Lung (tissue), 12 donors: Measurements from ENCODE around the gene STRIT1. TPM values are rescaled to one million over a fixed set of nuclear protein-coding genes. Genes with fewer than 3 reads are reported as not detected.

Experiments used
- ATAC-seq: fragments of 200-7000 bp; cut with Tn5 transposase; one replicate; pipeline ENCODE4 v1.9.1; 2020; ENCODE audit warnings: moderate number of reproducible peaks; ENCODE audit not compliant: insufficient read depth, low FRiP score
- DNase-seq, 3 donors: peaks; one replicate each; pipeline ENCODE4 v3.0.0-alpha.2; 2013 to 2017
- H3K27ac ChIP-seq, 2 donors: one replicate each; pipeline ENCODE4 v1.5.1; 2013; ENCODE audit warnings: mild to moderate bottlenecking in 2 of 2, moderate library complexity in 2 of 2, control low read depth in 1 of 2, inconsistent platforms in 1 of 2, low read depth in 1 of 2, low read length in 1 of 2
- H3K27me3 ChIP-seq, 3 donors: one replicate each; pipeline ENCODE4 v1.5.1; 2013; ENCODE audit warnings: low read length in 2 of 3; ENCODE audit not compliant: control insufficient read depth in 3 of 3, insufficient read depth in 3 of 3
- H3K36me3 ChIP-seq, 4 donors: one replicate each; pipeline ENCODE4 v1.5.1; 2013; ENCODE audit warnings: low read length in 4 of 4, mild to moderate bottlenecking in 1 of 4, moderate library complexity in 1 of 4; ENCODE audit not compliant: control insufficient read depth in 4 of 4, insufficient read depth in 4 of 4
- H3K4me1 ChIP-seq, 5 donors: one replicate each; pipeline ENCODE4 v1.5.1; 2013; ENCODE audit warnings: low read length in 5 of 5, mild to moderate bottlenecking in 2 of 5, moderate library complexity in 1 of 5; ENCODE audit not compliant: control insufficient read depth in 5 of 5, insufficient read depth in 5 of 5
- H3K4me3 ChIP-seq: one replicate; pipeline ENCODE4 v1.5.1; 2013; ENCODE audit warnings: mild to moderate bottlenecking, control low read depth, moderate library complexity
- H3K9ac ChIP-seq, 2 donors: one replicate each; pipeline ENCODE4 v1.5.1; 2013; ENCODE audit warnings: low read length in 2 of 2, control low read depth in 1 of 2; ENCODE audit not compliant: insufficient read depth in 1 of 2
- H3K9me3 ChIP-seq, 4 donors: one replicate each; pipeline ENCODE4 v1.5.1; 2013; ENCODE audit warnings: low read length in 3 of 4, mild to moderate bottlenecking in 1 of 4, moderate library complexity in 1 of 4; ENCODE audit not compliant: control insufficient read depth in 4 of 4, insufficient read depth in 3 of 4
- CTCF ChIP-seq: IDR thresholded peaks from 2 replicates; pipeline ENCODE4 v1.5.1; 2012; ENCODE audit warnings: mild to moderate bottlenecking; ENCODE audit errors: control extremely low read depth, extremely low read depth
- WGBS, 2 donors: extraction: QIAGEN DNeasy Blood & Tissue Kit; methylation state at CpG; one replicate each; pipeline ENCODE4 v1.1.7; 2013; 5-methylcytosine and 5-hydroxymethylcytosine counted together
- polyA plus RNA-seq, 2 donors: library from polyadenylated mRNA; stranded (reverse); fragments of 200-250 nt; gene quantifications; one replicate each; pipeline ENCODE4 v1.2.1, GENCODE V29; 2013
- total RNA-seq, 2 donors: library from RNA; depleted of rRNA in 1 of 2; stranded (reverse); fragments of >200 nt in 1 of 2; gene quantifications; one replicate each; pipeline ENCODE4 v1.2.1, GENCODE V29; 2014 to 2021
- donor health status: control.
- donor health status: control.
- donor health status: Bipolar disorder and iron deficiency.
- donor health status: healthy.
- donor health status: DM: yes; HTN: yes; CAD: no.

STRIT1 gene
- total and polyA plus RNA-seq, 4 donors = not detected

DNA sequence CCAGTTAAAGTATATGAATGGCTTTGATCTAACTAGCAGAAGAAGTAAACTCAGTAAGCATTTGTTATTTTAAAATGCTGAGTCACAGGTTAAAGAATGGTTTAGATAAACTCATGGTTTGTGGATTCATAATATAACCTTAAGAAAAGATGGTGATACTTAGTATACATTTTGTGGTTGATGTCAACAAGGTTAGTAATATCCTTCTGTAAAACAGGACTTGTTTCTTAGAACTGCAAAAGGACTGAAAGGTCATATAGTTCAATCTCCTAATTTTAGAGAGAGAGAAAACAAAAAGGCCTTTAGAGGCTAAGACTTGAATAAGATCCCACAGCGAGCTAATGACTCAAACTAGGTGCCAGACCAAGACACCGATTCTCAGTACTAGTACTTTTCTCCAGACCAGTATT lies 50.0 kb downstream of the STRIT1 start:
- no peak overlapping the region for H3K9ac ChIP-seq
- peaks cover 0 to 5% (median 1%) of the 10 kb centered on the region in 4 donors for H3K9me3 ChIP-seq
- H3K27ac ChIP-seq = no peak overlapping the region
- peaks cover 0 to 28% (median 0%) of the 10 kb centered on the region in 5 donors for H3K4me1 ChIP-seq
- no peak for TF ChIP-seq CTCF
- no peaks in the 10 kb centered on the region for H3K36me3 ChIP-seq
- no peak overlapping the region for H3K4me3 ChIP-seq
- ATAC-seq (no peak), DNase-seq (no peak)
- 94 to 98% methylated on average over 2 of the region's 2 CpGs for WGBS, 2 donors
- H3K27me3 ChIP-seq = no peaks in the 10 kb centered on the region

DNA sequence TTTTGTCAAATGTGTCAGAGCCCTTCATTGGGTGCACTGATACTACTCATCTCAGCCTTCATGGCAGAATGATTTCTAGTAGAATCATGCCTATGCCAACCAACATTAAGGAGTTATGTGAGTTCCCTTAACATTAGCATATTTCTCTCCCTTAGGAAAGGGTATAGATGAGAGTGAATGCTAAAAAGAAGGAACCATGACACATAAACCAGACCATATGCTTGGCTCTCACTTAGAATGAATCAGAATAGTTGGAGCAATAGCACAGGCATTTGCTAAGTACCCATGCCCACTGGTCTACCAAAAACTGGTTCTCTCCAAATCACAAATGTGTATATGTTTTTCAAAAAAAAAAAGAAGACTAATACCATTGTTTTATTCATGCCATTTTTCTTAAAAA lies 51.1 kb downstream of the STRIT1 start:
- Histone ChIP-seq H3K9ac (no peak overlapping the region), H3K4me3 (no peak overlapping the region), H3K27ac (no peak overlapping the region), H3K27me3 (no peaks in the 10 kb centered on the region), H3K36me3 (no peaks in the 10 kb centered on the region), H3K9me3 (peaks cover 0 to 5% (median 0%) of the 10 kb centered on the region in 4 donors), H3K4me1 (peaks cover 0 to 28% (median 0%) of the 10 kb centered on the region in 5 donors)
- ATAC-seq (no peak), DNase-seq (peak in 1 of 3 donors; percentile 24)
- no peak for TF ChIP-seq CTCF

- Histone ChIP-seq H3K27me3 (no peaks in the 10 kb centered on the region), H3K9me3 (peaks cover 0 to 5% (median 0%) of the 10 kb centered on the region in 4 donors), H3K27ac (no peak overlapping the region), H3K4me1 (peaks cover 0 to 28% (median 0%) of the 10 kb centered on the region in 5 donors), H3K36me3 (no peaks in the 10 kb centered on the region), H3K4me3 (no peak overlapping the region), H3K9ac (no peak overlapping the region)
- ATAC-seq (no peak), DNase-seq (peak; percentile 74 to 94 (median 93))
- TF ChIP-seq CTCF = no peak
- WGBS, 2 donors = 76 to 82% methylated on average over 4 of the region's 4 CpGs
These were observed 51.9 kb downstream of the STRIT1 start for GRCh38 chr3:155241579-155241978.

Other genes with a start within 250 kb of the STRIT1 start
- gene MME, start 213.4 kb downstream of the STRIT1 start, total RNA-seq = 10 to 100 TPM in 1 of 2 donors, 1 to 10 TPM in 1; 9.2 to 41.0 TPM
- 1 to 10 TPM; 7.9 to 9.2 TPM for gene MME, start 213.4 kb downstream of the STRIT1 start, polyA plus RNA-seq